ENCODE measurements around the gene ITGAX.

ITGAX gene

DNA sequence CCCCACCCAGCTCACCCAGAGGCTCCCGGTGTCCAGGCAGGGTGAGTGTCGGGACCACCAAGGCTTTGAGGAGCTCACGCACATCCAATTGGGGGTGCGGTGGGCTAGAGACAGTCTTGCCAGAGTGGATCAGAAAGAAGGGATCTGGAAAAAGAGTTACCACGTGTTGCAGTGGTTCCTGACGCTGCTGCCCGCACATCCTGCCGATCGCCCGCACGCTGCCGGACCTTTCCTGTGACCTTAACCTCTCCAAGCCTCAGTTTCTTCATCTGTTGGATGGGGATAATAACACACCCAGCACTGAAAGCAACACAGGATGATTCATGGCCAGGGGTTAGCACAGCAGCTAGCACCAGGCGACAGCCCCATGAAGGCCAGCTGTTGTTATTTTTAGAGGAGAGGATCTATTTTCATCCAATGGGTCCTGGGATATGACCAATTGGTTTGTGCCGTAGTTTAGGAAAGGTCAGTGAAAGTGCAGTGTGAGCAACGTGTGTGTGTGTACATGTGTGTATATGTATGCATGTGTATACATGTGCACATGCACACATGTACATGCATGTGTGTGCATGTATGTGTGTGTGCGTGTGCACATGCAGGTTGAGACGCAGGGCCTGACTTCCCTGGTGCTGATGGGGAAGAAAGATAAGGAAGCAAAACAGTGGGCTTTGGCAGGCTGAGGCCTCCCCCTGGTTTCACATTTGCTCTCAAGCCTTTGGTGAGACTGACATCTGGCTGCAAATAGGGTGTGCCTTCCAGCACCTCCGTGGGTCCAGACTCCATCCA, 2.5 kb downstream of the ITGAX start:
- DNase-seq (ENCODE audit: low spot score), result peak; percentile 58
- no peak for TF ChIP-seq CTCF (IDR thresholded peaks at IDR 0.05; ENCODE audit: extremely low read depth, missing control alignments)

GRCh38 chr16:31360251-31360650, 5.3 kb downstream of the ITGAX start:
- no peak for TF ChIP-seq CTCF (IDR thresholded peaks at IDR 0.05; ENCODE audit: extremely low read depth, missing control alignments)
- DNase-seq (ENCODE audit: low spot score), result no peak

GRCh38 chr16:31361201-31362110, 6.5 kb downstream of the ITGAX start:
- DNase-seq (ENCODE audit: low spot score), result no peak
- no peak for TF ChIP-seq CTCF (IDR thresholded peaks at IDR 0.05; ENCODE audit: extremely low read depth, missing control alignments)

- TF ChIP-seq CTCF (IDR thresholded peaks at IDR 0.05; ENCODE audit: extremely low read depth, missing control alignments), result no peak
- no peak for DNase-seq (ENCODE audit: low spot score)
Measured at GRCh38 chr16:31362476-31363405, 7.8 kb downstream of the ITGAX start.

- no peak for TF ChIP-seq CTCF (IDR thresholded peaks at IDR 0.05; ENCODE audit: extremely low read depth, missing control alignments)
- no peak for DNase-seq (ENCODE audit: low spot score)
Measured at GRCh38 chr16:31363721-31364120, 8.7 kb downstream of the ITGAX start.

DNA sequence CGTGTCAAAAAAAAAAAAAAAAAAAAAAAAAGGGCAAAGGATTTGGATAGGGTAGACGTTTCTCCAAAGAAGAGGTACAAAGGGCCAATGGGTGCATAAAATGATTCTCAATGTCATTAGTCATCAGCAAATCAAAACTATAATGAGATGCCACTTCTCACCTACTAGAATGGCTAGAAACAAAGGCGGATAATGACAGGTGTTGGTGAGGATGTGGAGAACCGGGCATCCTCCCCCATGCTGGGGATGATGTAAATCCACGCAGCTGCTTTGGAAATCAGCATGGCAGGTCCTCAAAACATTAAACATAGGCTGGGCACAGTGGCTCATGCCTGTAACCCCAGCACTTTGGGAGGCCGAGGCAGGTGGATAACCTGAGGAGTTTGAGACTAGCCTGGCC, 9.4 kb downstream of the ITGAX start:
- no peak for TF ChIP-seq CTCF (IDR thresholded peaks at IDR 0.05; ENCODE audit: extremely low read depth, missing control alignments)
- no peak for DNase-seq (ENCODE audit: low spot score)

Data from GM20000 (cell line).